Germinal center (tissue), 1 donor: Measurements from ENCODE around the gene PLAU.

Experiments used
- DNase-seq: peaks from one replicate; pipeline ENCODE4 v3.0.0; 2012; ENCODE audit warnings: mixed read lengths, low spot score

PLAU gene

GRCh38 chr10:73910764-73911552 is at the start of gene PLAU:
PLAU (plus strand) TSS chr10:73911132; CDS start chr10:73911556, 424 bp downstream.
- DNase-seq, result peak; percentile 65

- DNase-seq, result no peak
These were observed 48.9 kb upstream of the PLAU start for GRCh38 chr10:73862011-73862410.

- no peak for DNase-seq
These were observed 47.7 kb upstream of the PLAU start for GRCh38 chr10:73863039-73863817.

- DNase-seq, result no peak
These were observed 46.7 kb upstream of the PLAU start for GRCh38 chr10:73864229-73864628.

GRCh38 chr10:73865107-73865458 is 45.8 kb upstream of the PLAU start:
- DNase-seq, result no peak

GRCh38 chr10:73865459-73866442 is 45.2 kb upstream of the PLAU start:
- peak; percentile 81 for DNase-seq

- DNase-seq, result no peak
These were observed 44.3 kb upstream of the PLAU start for GRCh38 chr10:73866621-73867020.

GRCh38 chr10:73867126-73867807 is 43.7 kb upstream of the PLAU start:
- DNase-seq, result no peak

GRCh38 chr10:73867871-73868631 is 42.9 kb upstream of the PLAU start:
- DNase-seq, result no peak

- DNase-seq, result no peak
These were observed 42.2 kb upstream of the PLAU start for GRCh38 chr10:73868655-73869195.

- no peak for DNase-seq
These were observed 39.4 kb upstream of the PLAU start for GRCh38 chr10:73871295-73872189.

GRCh38 chr10:73872190-73872710 is 38.7 kb upstream of the PLAU start:
- DNase-seq, result no peak

- DNase-seq, result no peak
These were observed 37.6 kb upstream of the PLAU start for GRCh38 chr10:73873142-73873837.

- DNase-seq, result peak; percentile 51
These were observed 37.1 kb upstream of the PLAU start for GRCh38 chr10:73873838-73874215.

- peak; percentile 90 for DNase-seq
These were observed 36.4 kb upstream of the PLAU start, which contains the start of gene CAMK2G for GRCh38 chr10:73874267-73875138. CAMK2G (minus strand) TSS chr10:73874555; CDS start chr10:73874461, 94 bp downstream.

GRCh38 chr10:73875139-73875475 is 35.8 kb upstream of the PLAU start:
- DNase-seq, result peak; percentile 43

GRCh38 chr10:73876157-73876556 is 34.8 kb upstream of the PLAU start:
- DNase-seq, result no peak

- DNase-seq, result no peak
These were observed 34.4 kb upstream of the PLAU start for GRCh38 chr10:73876566-73876965.
